Fibroblast of mammary gland (primary cell): ENCODE data around the gene VWA7.

Source experiments
- DNase-seq: peaks from one replicate; pipeline ENCODE4 v3.0.0-alpha.2; 2010; ENCODE audit warnings: low read depth
- H3K4me3 ChIP-seq: 2 replicates; pipeline ENCODE4 v1.5.1; 2011; ENCODE audit warnings: low read depth, mild to moderate bottlenecking, low read length, moderate library complexity; ENCODE audit not compliant: control insufficient read depth
- TF ChIP-seq, protein P1 (sequence below): conservative IDR thresholded peaks from 2 replicates; pipeline ENCODE4 v1.5.1; 2011; ENCODE audit warnings: low read depth, low read length, inconsistent platforms; ENCODE audit not compliant: control insufficient read depth, insufficient read depth

VWA7 gene

GRCh38 chr6:31734247-31734820, 42.8 kb downstream of the VWA7 start:
- no peak for DNase-seq
- peak overlapping the region; percentile 87 for H3K4me3 ChIP-seq
- TF ChIP-seq, protein P1, sequence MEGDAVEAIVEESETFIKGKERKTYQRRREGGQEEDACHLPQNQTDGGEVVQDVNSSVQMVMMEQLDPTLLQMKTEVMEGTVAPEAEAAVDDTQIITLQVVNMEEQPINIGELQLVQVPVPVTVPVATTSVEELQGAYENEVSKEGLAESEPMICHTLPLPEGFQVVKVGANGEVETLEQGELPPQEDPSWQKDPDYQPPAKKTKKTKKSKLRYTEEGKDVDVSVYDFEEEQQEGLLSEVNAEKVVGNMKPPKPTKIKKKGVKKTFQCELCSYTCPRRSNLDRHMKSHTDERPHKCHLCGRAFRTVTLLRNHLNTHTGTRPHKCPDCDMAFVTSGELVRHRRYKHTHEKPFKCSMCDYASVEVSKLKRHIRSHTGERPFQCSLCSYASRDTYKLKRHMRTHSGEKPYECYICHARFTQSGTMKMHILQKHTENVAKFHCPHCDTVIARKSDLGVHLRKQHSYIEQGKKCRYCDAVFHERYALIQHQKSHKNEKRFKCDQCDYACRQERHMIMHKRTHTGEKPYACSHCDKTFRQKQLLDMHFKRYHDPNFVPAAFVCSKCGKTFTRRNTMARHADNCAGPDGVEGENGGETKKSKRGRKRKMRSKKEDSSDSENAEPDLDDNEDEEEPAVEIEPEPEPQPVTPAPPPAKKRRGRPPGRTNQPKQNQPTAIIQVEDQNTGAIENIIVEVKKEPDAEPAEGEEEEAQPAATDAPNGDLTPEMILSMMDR: no peak

DNA sequence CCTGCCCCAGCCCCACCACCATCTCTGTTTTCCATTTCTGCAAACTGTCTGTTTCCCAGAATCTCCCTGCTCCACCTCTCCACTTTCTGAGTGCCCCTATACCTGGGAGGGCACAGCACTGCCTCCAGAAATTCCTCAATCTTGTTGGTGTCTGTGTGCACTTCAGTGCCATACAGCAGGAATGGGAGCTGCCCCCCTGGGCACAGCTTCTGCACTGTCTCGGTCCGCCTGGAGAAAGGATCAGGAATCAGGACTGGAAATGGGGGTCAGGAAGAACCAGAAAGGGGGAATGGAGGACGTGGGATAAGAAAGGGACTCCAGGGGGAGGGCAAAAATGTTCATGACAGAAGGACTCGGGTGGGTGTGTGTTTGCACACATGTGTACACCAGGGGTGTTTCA, 43.4 kb downstream of the VWA7 start:
- peak overlapping the region; percentile 87 for H3K4me3 ChIP-seq
- TF ChIP-seq, protein P1: no peak

GRCh38 chr6:31732029-31732428, 45.1 kb downstream of the VWA7 start:
- TF ChIP-seq, protein P1: no peak
- no peak overlapping the region for H3K4me3 ChIP-seq
- no peak for DNase-seq

More for the DNA sequence above, 43.4 kb downstream of the VWA7 start:
- DNase-seq: no peak

DNA sequence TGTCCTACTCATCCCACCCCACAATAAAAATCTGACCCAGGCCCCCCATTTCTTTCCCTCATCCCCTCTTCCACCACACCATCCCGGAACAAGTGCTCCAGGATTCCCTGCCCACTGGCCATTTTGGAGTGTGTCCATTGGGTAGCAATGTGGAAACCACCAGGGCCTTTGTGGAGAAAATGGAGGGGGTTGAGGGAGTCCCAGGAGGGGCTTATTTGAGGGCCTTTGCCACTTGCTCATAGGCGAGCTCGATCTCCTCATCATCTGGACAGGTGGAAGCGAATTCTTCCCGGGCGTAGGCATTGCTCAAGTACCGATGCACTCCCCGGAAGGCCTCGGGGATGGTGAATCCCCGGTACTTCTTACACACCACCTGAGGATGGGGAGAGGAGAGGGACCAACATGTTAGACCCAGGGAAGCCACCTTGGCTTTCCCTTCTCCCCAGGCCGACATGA, 46.5 kb downstream of the VWA7 start:
- no peak for DNase-seq
- peak overlapping the region; percentile 71 for H3K4me3 ChIP-seq
- TF ChIP-seq, protein P1: no peak

DNA sequence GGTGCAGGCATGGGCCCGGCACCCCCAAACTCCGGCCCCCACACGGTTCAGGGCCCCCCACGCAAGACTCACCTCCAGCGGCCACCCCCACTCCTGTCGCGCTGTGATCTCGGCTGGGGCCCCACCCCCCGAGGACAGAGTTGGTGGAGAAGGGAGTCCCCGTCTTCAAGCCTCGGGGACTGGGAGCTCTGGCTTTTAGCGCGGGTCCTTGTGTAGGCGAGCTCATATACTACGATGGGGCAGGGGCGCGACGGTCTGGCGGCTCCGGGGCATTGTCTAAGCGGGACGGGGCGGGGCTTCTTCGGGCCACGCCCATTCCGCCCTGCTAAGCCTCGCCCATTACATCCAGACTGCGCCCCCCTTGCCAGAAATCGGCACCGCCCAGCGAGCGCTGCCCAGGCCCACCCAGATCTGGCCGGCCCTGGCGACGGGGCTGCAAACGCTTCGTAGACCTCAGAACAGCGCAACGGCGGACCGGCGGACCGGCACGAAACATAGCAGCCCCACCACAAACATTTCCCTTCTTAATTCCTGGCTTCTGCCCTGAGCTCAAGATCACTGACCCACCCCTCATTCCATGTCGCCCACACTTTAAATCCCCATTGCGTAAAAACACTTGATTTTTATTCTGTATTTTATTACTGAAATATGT, 47.0 kb downstream of the VWA7 start:
- H3K4me3 ChIP-seq: peak overlapping the region; percentile 71
- TF ChIP-seq, protein P1: no peak
- peak; percentile 84 for DNase-seq

DNA sequence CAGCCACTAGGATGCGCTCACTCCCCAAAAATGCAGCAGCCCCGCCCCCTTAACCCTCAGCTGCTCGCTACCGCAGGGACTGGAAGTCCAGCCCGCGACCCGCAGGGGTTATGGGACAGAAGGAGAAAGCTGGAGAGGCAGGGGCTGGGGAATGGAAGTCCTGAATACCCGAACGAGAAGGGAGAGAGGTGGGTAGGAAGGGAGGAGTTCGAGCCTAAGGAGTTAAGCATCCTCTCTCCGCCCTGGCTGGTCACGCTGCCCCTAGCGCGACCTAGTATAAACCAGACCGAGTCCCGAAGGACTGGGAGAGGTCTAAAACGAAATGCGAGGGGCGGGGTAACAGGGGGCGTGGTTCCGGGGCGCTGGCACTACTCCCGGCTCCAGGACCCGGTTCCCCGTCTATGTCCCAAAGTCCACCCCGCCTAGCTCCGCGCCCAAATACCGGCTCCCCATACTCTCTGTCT, 47.6 kb downstream of the VWA7 start:
- peak overlapping the region; percentile 71 for H3K4me3 ChIP-seq
- TF ChIP-seq, protein P1: no peak

More for the DNA sequence above, 47.6 kb downstream of the VWA7 start:
- DNase-seq: peak; percentile 88
